Central memory CD8-positive, alpha-beta T cell (primary cell): ENCODE data around the gene TTN.
"Not testable (repeated sequence)": the region's sequence is repeated elsewhere in the genome, so short reads cannot be mapped to it uniquely, and the experiment has no call there.

ENCODE experiments used
- ATAC-seq: fragments of 150-1000 bp; cut with Tn5 transposase; replicated peaks from 2 replicates; pipeline ENCODE4 v1.10.0; 2022; ENCODE audit warnings: mild to moderate bottlenecking, moderate FRiP score, moderate number of reproducible peaks; ENCODE audit not compliant: poor library complexity, severe bottlenecking; ENCODE audit errors: extremely low read depth
- DNase-seq, 2 donors: peaks; one replicate each; pipeline ENCODE4 v3.0.0; 2021; ENCODE audit warnings: low spot score in 2 of 2
- H3K27ac Mint-ChIP-seq: one replicate; pipeline ENCODE4 v1.8.0; 2022; ENCODE audit warnings: low read depth, mild to moderate bottlenecking, moderate library complexity, mixed read lengths
- H3K27me3 Mint-ChIP-seq: one replicate; pipeline ENCODE4 v1.8.0; 2022; ENCODE audit warnings: mixed read lengths
- H3K36me3 Mint-ChIP-seq: one replicate; pipeline ENCODE4 v1.8.0; 2022; ENCODE audit warnings: mild to moderate bottlenecking, moderate library complexity, mixed read lengths; ENCODE audit not compliant: insufficient read depth
- H3K4me1 Mint-ChIP-seq: one replicate; pipeline ENCODE4 v1.8.0; 2022; ENCODE audit warnings: mixed read lengths
- H3K4me3 Mint-ChIP-seq: one replicate; pipeline ENCODE4 v1.8.0; 2022; ENCODE audit warnings: mild to moderate bottlenecking, moderate library complexity, mixed read lengths
- H3K9me3 Mint-ChIP-seq: one replicate; pipeline ENCODE4 v1.8.0; 2022; ENCODE audit warnings: mixed read lengths

The TTN gene

DNA sequence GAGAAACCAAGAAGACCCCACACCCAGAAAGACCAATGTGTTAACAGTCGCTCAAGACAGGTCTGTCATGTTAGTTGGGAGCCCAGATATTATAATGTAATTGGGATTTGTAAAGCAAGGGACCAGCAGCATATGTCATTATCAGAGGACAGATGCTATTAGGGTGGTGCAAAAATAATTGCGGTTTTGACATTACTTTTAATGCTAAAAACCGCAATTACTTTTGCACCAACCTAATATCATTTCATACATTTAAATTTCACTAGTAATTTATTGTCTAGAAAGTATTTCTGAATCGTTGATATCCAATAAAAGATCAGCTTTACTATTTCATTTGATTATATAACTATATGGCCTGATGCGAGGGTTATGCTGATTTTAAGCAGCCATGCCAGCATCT lies 131.2 kb downstream of the TTN start:
- H3K9me3 Mint-ChIP-seq: peaks cover 5% of the 10 kb centered on the region

GRCh38 chr2:178674122-178674521 lies 133.1 kb downstream of the TTN start:
- Mint-ChIP-seq H3K27me3 (no peaks in the 10 kb centered on the region), H3K9me3 (peaks cover 5% of the 10 kb centered on the region), H3K36me3 (no peaks in the 10 kb centered on the region)

More for the DNA sequence above, 131.2 kb downstream of the TTN start:
- ATAC-seq (no peak), DNase-seq (no peak)
- no peak overlapping the region for H3K27ac Mint-ChIP-seq
- H3K4me1 Mint-ChIP-seq: no peaks in the 10 kb centered on the region
- H3K4me3 Mint-ChIP-seq: no peak overlapping the region
- H3K36me3 Mint-ChIP-seq: no peaks in the 10 kb centered on the region
- no peaks in the 10 kb centered on the region for H3K27me3 Mint-ChIP-seq

GRCh38 chr2:178666458-178666857 lies 140.8 kb downstream of the TTN start:
- DNase-seq (no peak), ATAC-seq (no peak)
- H3K4me3 Mint-ChIP-seq: no peak overlapping the region
- no peak overlapping the region for H3K27ac Mint-ChIP-seq
- no peaks in the 10 kb centered on the region for H3K36me3 Mint-ChIP-seq
- no peaks in the 10 kb centered on the region for H3K4me1 Mint-ChIP-seq
- no peaks in the 10 kb centered on the region for H3K9me3 Mint-ChIP-seq
- no peaks in the 10 kb centered on the region for H3K27me3 Mint-ChIP-seq

More at GRCh38 chr2:178674122-178674521, 133.1 kb downstream of the TTN start:
- no peak for ATAC-seq
- DNase-seq: no peak
- H3K27ac Mint-ChIP-seq: no peak overlapping the region
- no peak overlapping the region for H3K4me3 Mint-ChIP-seq
- no peaks in the 10 kb centered on the region for H3K4me1 Mint-ChIP-seq

GRCh38 chr2:178658480-178658879 lies 148.7 kb downstream of the TTN start:
- not testable (repeated sequence) for H3K9me3 Mint-ChIP-seq, H3K27ac Mint-ChIP-seq, H3K36me3 Mint-ChIP-seq, DNase-seq, H3K27me3 Mint-ChIP-seq, H3K4me3 Mint-ChIP-seq, H3K4me1 Mint-ChIP-seq, ATAC-seq

DNA sequence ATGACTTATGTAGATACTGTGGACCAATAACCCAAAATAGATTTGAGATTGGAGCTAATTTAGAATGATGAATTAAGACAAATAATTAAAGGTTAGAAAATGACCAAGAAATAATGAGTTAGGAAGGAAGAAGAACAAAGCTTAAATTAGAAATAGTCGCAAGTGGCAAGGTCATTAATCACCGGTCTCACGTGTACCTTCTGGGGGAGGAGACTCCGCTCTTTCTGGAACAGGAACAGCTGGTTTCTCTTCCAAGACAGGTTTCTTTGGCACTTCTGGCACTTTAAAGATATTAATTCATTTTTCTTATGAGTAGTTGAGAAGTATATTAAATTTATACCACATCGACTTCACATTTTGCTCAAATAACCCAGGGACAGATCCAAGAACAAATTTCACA lies 156.7 kb downstream of the TTN start:
- Mint-ChIP-seq H3K36me3 (peaks cover 3% of the 10 kb centered on the region), H3K4me1 (no peaks in the 10 kb centered on the region), H3K4me3 (no peak overlapping the region), H3K27ac (no peak overlapping the region), H3K27me3 (no peaks in the 10 kb centered on the region), H3K9me3 (no peaks in the 10 kb centered on the region)
- DNase-seq: no peak
- no peak for ATAC-seq

DNA sequence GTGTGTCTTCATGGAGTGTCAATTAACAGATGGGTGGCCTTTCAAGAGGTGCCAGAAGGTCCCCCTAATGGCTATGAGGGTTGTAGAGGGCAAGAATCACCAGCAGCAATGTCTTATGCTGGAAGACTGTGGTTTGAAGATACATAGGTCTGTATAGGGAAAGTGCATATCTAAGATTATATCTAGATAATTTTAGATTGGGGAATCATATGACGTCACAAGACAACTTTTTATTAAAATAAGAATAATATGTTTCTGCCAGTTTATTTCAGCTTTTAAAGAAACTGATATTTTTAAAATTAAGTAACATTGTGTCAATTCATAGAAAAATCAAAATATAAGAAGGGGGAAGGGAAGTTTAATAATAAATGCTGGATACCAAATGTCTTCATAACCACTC lies 162.3 kb downstream of the TTN start:
- H3K9me3 Mint-ChIP-seq: no peaks in the 10 kb centered on the region
- H3K27ac Mint-ChIP-seq: no peak overlapping the region
- ATAC-seq: no peak
- no peak overlapping the region for H3K4me3 Mint-ChIP-seq
- H3K4me1 Mint-ChIP-seq: no peaks in the 10 kb centered on the region
- H3K36me3 Mint-ChIP-seq: peaks cover 1% of the 10 kb centered on the region
- H3K27me3 Mint-ChIP-seq: no peaks in the 10 kb centered on the region
- DNase-seq: no peak

DNA sequence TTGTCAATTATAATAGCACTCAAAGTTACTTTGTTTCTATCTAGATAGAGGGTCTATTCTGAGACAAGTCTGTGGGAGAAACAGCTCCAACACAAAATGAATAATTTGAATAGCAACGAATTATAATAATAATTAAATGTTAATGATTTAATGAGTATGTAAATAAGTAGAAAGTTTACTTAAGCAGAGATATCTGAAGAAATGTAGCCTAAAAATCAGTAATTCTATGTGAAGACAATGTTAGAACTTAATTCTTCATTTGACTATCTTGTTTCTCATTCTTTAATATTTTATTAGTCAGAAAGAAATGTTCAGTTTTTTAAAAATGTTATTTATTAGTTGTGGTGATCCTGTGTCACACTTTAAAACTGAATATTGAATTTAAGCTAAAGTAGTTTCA lies 165.7 kb downstream of the TTN start:
- no peak for DNase-seq
- Mint-ChIP-seq H3K4me3 (no peak overlapping the region), H3K27ac (no peak overlapping the region), H3K27me3 (no peaks in the 10 kb centered on the region), H3K36me3 (peaks cover 1% of the 10 kb centered on the region), H3K4me1 (no peaks in the 10 kb centered on the region), H3K9me3 (no peaks in the 10 kb centered on the region)
- no peak for ATAC-seq

DNA sequence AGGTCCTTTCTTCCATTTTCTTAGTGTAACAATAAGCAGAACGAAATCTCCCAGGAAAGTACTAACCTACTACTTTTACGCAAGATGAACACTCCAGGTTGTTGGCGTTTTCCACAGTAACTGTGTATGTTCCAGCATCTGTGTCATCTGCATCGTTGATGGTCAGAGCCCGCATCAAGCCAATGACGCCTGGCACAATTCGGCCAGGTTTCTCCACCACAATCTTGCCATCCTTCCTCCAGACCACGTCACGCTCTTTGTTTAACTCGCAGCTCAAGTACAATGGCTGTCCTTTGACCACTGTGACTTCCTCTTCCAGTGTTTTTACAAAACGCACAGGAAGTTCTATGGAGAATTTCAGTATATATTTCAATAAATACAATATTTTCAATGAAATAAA lies 171.3 kb downstream of the TTN start:
- no peaks in the 10 kb centered on the region for H3K4me1 Mint-ChIP-seq
- ATAC-seq (no peak), DNase-seq (no peak)
- peaks cover 1% of the 10 kb centered on the region for H3K36me3 Mint-ChIP-seq
- no peak overlapping the region for H3K4me3 Mint-ChIP-seq
- H3K27me3 Mint-ChIP-seq: peaks cover 4% of the 10 kb centered on the region
- no peak overlapping the region for H3K27ac Mint-ChIP-seq
- no peaks in the 10 kb centered on the region for H3K9me3 Mint-ChIP-seq

DNA sequence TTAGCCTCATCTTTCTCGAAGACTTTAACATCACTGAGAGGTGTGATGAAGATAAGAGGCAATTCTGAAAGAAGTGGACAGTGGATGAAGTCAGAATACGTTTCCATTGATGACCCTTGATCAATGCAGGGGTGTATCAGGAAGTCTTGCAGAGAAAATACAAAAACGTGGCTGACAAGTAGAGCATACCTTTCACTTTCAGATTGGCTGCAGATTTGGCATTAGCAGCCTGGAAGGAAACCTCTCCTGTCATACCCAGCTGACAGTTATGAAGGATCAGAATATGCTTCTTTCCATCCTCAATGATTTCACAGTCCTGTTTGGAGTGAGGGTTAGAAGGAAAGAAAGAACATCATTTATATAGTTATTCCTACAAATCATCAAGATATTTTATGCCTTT lies 174.5 kb downstream of the TTN start:
- Mint-ChIP-seq H3K9me3 (no peaks in the 10 kb centered on the region), H3K4me3 (no peak overlapping the region), H3K36me3 (no peaks in the 10 kb centered on the region), H3K4me1 (no peaks in the 10 kb centered on the region), H3K27me3 (peaks cover 9% of the 10 kb centered on the region), H3K27ac (no peak overlapping the region)
- DNase-seq (no peak), ATAC-seq (no peak)

- H3K4me1 Mint-ChIP-seq: no peaks in the 10 kb centered on the region
- ATAC-seq (no peak), DNase-seq (no peak)
- no peaks in the 10 kb centered on the region for H3K9me3 Mint-ChIP-seq
- peaks cover 9% of the 10 kb centered on the region for H3K27me3 Mint-ChIP-seq
- H3K4me3 Mint-ChIP-seq: no peak overlapping the region
- H3K27ac Mint-ChIP-seq: no peak overlapping the region
- H3K36me3 Mint-ChIP-seq: no peaks in the 10 kb centered on the region
These were observed 176.6 kb downstream of the TTN start for GRCh38 chr2:178630581-178630980.

- Mint-ChIP-seq H3K4me1 (no peaks in the 10 kb centered on the region), H3K4me3 (no peak overlapping the region), H3K27me3 (peaks cover 9% of the 10 kb centered on the region), H3K27ac (no peak overlapping the region), H3K36me3 (peaks cover 2% of the 10 kb centered on the region), H3K9me3 (no peaks in the 10 kb centered on the region)
- no peak for ATAC-seq
- no peak for DNase-seq
These were observed 177.8 kb downstream of the TTN start for GRCh38 chr2:178629463-178629862.

DNA sequence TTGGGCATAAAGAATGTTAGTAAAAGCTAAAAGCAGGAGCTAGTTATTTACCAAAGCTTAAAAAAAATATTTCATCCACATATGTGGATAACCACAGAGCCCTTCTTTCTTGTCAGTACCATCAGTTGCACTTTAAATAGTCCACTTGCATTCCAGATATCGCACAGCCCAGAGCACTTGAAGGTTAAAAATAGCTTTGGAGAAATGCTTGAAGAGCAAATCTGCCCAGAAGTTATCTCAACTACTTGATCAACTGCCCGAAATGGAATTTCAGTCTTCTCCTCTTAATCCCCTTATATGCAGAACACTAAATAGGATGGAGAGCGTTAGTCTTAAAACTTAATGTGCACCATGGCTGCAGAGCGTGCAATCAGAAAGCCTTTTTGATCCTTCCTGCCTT lies 178.6 kb downstream of the TTN start:
- Mint-ChIP-seq H3K27ac (no peak overlapping the region), H3K9me3 (no peaks in the 10 kb centered on the region), H3K4me1 (no peaks in the 10 kb centered on the region), H3K36me3 (peaks cover 2% of the 10 kb centered on the region), H3K27me3 (peaks cover 9% of the 10 kb centered on the region), H3K4me3 (no peak overlapping the region)
- DNase-seq (no peak), ATAC-seq (no peak)

GRCh38 chr2:178627401-178627800 lies 179.8 kb downstream of the TTN start:
- no peak for DNase-seq
- peaks cover 9% of the 10 kb centered on the region for H3K27me3 Mint-ChIP-seq
- H3K27ac Mint-ChIP-seq: no peak overlapping the region
- H3K36me3 Mint-ChIP-seq: peaks cover 2% of the 10 kb centered on the region
- ATAC-seq: no peak
- no peak overlapping the region for H3K4me3 Mint-ChIP-seq
- no peaks in the 10 kb centered on the region for H3K4me1 Mint-ChIP-seq
- H3K9me3 Mint-ChIP-seq: no peaks in the 10 kb centered on the region

DNA sequence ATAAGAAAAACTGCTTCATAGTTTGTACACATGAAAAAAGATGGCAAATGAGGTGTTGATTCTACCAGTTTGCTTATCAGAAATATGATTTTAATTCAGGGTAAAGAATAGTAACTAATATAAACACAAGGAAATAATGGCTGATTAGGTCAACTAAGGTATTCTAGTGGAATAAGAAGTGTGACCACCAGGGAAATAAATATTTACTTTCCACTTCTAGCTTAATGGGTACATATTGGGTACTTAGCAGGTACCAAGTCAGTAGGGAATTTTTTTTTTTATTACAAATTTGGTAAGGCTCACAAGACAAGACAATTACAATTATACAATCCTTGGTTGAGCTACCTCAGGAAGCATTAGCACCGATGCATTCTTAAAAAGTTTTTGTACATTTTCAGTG lies 191.3 kb downstream of the TTN start:
- Mint-ChIP-seq H3K27me3 (no peaks in the 10 kb centered on the region), H3K9me3 (no peaks in the 10 kb centered on the region), H3K4me1 (no peaks in the 10 kb centered on the region), H3K4me3 (no peak overlapping the region), H3K36me3 (peaks cover 8% of the 10 kb centered on the region), H3K27ac (no peak overlapping the region)
- ATAC-seq (no peak), DNase-seq (no peak)
